CD4-positive, CD25-positive, alpha-beta regulatory T cell (primary cell): ENCODE data around the gene SLC26A5. TPM values are rescaled to one million over a fixed set of nuclear protein-coding genes. Genes with fewer than 3 reads are reported as not detected.

Experiments
- ATAC-seq, 2 donors: fragments of 150-1000 bp; cut with Tn5 transposase; one replicate each; pipeline ENCODE4 v1.10.0; 2021; ENCODE audit warnings: low read depth in 2 of 2, moderate number of reproducible peaks in 2 of 2, moderate library complexity in 1 of 2
- DNase-seq, 3 donors: peaks; one replicate each; pipeline versions ENCODE4 v3.0.0 to v3.0.0-alpha.2; 2012 to 2022; ENCODE audit warnings: mixed read lengths in 1 of 3
- H3K27ac ChIP-seq: one replicate; pipeline ENCODE4 v1.7.0; 2013; ENCODE audit warnings: mild to moderate bottlenecking, low read length; ENCODE audit not compliant: insufficient read depth, poor library complexity, severe bottlenecking
- H3K27me3 ChIP-seq: one replicate; pipeline ENCODE4 v1.7.0; 2013; ENCODE audit warnings: low read length; ENCODE audit not compliant: control insufficient read depth, insufficient read depth
- H3K36me3 ChIP-seq: one replicate; pipeline ENCODE4 v1.7.0; 2013; ENCODE audit warnings: mild to moderate bottlenecking, low read length, moderate library complexity; ENCODE audit not compliant: control insufficient read depth, insufficient read depth
- H3K4me1 ChIP-seq: 2 replicates; pipeline ENCODE4 v1.7.0; 2013; ENCODE audit warnings: mild to moderate bottlenecking, low read length; ENCODE audit not compliant: insufficient read depth, control insufficient read depth, poor library complexity, severe bottlenecking
- H3K4me3 ChIP-seq: one replicate; pipeline ENCODE4 v1.7.0; 2013; ENCODE audit warnings: low read depth, mild to moderate bottlenecking, low read length, moderate library complexity
- H3K9me3 ChIP-seq, 2 experiments: 1 replicate in 1 of 2; 2 replicates in 1 of 2; pipeline ENCODE4 v1.7.0; 2013; ENCODE audit warnings: low read length in 2 of 2, mild to moderate bottlenecking in 1 of 2, moderate library complexity in 1 of 2; ENCODE audit not compliant: control insufficient read depth in 2 of 2
- H3K27ac Mint-ChIP-seq, 3 donors: one replicate each; pipeline ENCODE4 v1.8.0; 2020 to 2022; ENCODE audit warnings: mild to moderate bottlenecking in 3 of 3, mixed read lengths in 3 of 3, moderate library complexity in 2 of 3
- H3K27me3 Mint-ChIP-seq: one replicate; pipeline ENCODE4 v1.8.0; 2022; ENCODE audit warnings: mild to moderate bottlenecking, mixed read lengths
- H3K36me3 Mint-ChIP-seq: one replicate; pipeline ENCODE4 v1.8.0; 2020; ENCODE audit warnings: mixed read lengths
- H3K4me1 Mint-ChIP-seq, 4 donors: one replicate each; pipeline ENCODE4 v1.8.0; 2020 to 2022; ENCODE audit warnings: mixed read lengths in 4 of 4, mild to moderate bottlenecking in 1 of 4
- H3K4me3 Mint-ChIP-seq, 4 donors: one replicate each; pipeline ENCODE4 v1.8.0; 2020 to 2022; ENCODE audit warnings: mild to moderate bottlenecking in 4 of 4, mixed read lengths in 4 of 4, moderate library complexity in 3 of 4
- H3K9me3 Mint-ChIP-seq, 7 donors: one replicate each; pipeline ENCODE4 v1.8.0; 2020 to 2022; ENCODE audit warnings: mixed read lengths in 7 of 7, mild to moderate bottlenecking in 3 of 7, moderate library complexity in 2 of 7
- polyA plus RNA-seq, 4 donors: library from polyadenylated mRNA; unstranded; fragments of 300-500 nt; fragmentation: Illumina TruSeq; gene quantifications; one replicate each; pipeline ENCODE4 v1.2.3, GENCODE V29; 2021
- total RNA-seq: library from RNA; stranded (reverse); gene quantifications from one replicate; pipeline ENCODE4 v1.2.3, GENCODE V29; 2022

Gene SLC26A5
- total and polyA plus RNA-seq, 5 donors from 2014 or later: 0.44 TPM; not detected in 4

DNA sequence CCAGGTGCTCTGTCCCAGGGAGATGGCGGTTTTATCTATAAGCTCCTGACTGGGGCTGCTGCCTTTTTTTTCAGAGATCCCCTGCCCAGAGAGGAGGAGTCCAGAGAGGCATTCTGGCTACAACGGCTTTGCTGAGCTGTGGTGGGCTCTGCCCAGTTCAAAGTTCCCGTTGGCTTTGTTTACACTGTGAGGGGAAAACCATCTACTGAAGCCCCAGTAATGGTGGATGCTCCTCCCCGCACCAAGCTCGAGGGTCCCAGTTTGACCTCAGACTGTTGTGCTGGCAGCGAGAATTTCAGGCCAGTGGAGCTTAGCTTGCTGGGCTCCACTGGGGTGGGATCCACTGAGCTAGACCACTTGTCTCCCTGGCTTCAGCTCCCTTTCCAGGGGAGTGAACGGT, 16.4 kb upstream of the SLC26A5 start:
- H3K27ac Mint-ChIP-seq: no peak overlapping the region
- H3K4me3 ChIP-seq: no peak overlapping the region
- peaks cover 2% of the 10 kb centered on the region for H3K27me3 ChIP-seq
- no peaks in the 10 kb centered on the region for H3K4me1 Mint-ChIP-seq
- ATAC-seq (no peak), DNase-seq (no peak)
- no peaks in the 10 kb centered on the region for H3K36me3 ChIP-seq
- H3K27ac ChIP-seq: no peak overlapping the region
- no peak overlapping the region for H3K4me3 Mint-ChIP-seq
- no peaks in the 10 kb centered on the region for H3K9me3 ChIP-seq
- peaks cover 0 to 3% (median 0%) of the 10 kb centered on the region in 7 donors for H3K9me3 Mint-ChIP-seq
- peaks cover 9% of the 10 kb centered on the region for H3K27me3 Mint-ChIP-seq
- no peaks in the 10 kb centered on the region for H3K4me1 ChIP-seq
- H3K36me3 Mint-ChIP-seq: no peaks in the 10 kb centered on the region

DNA sequence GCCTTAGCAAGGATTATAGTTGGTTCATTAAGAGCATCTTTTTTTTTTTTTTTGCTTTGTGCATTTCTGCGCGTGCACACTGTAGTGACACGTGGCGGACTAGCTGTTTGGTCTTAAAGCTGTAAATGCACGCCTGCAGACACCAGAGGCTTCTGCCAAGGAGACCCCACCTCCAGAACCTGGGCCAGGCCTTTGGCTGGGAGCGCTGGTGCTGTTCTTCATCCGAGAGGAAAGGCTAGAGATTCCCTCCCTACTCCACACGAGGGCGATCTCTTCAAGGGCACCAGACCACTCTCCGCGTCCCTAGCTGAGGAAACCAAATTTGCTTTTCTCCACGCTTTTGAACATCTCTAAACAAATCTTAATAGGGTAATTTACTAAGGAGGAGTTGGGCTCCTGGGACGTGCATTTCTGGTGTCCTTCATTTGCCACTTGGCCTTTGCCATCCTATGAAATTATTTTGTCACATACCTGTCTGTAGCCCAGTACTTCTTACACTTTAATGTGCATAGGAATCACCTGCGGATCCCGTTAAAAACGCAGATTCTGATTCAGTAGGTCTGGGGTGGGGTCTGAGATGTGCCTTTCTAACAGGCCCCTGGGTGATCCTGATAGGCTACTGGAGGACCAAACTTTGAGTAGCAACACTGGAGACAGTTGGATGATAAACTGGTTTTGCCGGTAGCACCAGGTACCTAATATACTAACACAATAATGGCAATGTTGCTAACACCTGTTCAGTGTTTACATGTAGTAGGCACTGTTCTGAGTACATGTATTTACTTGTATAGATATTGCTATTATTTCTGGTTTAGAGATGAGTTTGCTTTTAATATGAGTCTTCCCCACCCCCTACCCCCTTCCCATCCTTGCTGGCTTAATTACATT, 1.3 kb upstream of the SLC26A5 start:
- no peak overlapping the region for H3K27ac ChIP-seq
- H3K27me3 ChIP-seq: peaks cover 38% of the 10 kb centered on the region
- no peak overlapping the region for H3K4me3 ChIP-seq
- no peaks in the 10 kb centered on the region for H3K9me3 ChIP-seq
- H3K27me3 Mint-ChIP-seq: peaks cover 80% of the 10 kb centered on the region
- DNase-seq (peak in 2 of 3 donors; percentile 20 to 44), ATAC-seq (peak in 1 of 2 donors; percentile 25)
- H3K27ac Mint-ChIP-seq: no peak overlapping the region
- peaks cover 17% of the 10 kb centered on the region for H3K4me1 ChIP-seq
- peaks cover 0 to 28% (median 6%) of the 10 kb centered on the region in 4 donors for H3K4me1 Mint-ChIP-seq
- peak overlapping the region in 3 of 4 donors; percentile 18 to 33 (median 33) for H3K4me3 Mint-ChIP-seq
- peaks cover 0 to 16% (median 8%) of the 10 kb centered on the region in 7 donors for H3K9me3 Mint-ChIP-seq
- H3K36me3 ChIP-seq: no peaks in the 10 kb centered on the region
- H3K36me3 Mint-ChIP-seq: no peaks in the 10 kb centered on the region

DNA sequence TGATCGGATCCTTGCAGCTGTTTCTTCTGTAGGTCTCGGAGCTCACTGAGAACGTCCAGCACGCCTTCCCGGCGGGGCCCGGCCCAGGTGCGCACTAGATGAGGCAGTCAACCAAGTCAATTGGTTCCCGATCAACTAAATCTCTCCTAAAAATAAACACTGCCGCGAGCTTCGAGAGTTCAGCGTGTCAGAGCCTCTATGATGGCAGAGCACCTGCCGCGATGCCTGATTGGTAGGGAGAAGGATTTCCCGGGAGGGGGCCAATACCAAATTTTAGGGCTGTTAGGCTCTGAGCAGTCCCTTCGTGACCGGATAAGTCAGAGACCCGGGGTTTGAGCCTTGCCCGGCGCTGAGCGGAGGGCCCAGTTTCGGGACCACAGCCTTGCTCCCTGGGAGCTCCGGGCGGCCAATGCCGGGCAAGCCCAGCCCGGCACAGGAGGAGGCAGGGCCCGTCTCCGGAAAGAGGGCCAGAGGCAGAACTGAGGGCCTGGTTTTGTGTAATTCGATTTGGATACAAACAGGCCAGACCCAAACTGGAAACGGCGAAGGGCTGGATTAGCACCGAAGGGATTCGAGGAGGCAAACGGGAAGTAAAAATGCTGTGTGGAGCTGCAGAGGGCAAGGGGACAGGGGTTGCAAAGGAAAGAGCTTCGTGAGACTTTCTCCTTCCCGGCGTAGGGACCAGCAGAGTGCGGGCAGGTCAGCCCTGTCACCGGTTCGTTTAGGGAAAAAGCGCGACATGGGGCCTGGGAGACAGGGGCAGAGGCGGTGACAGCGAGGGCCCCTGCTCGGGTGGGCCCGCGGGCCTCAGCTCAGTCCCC, 569 bp downstream of the SLC26A5 start:
- ATAC-seq (no peak), DNase-seq (no peak)
- H3K4me1 Mint-ChIP-seq: peaks cover 0 to 28% (median 6%) of the 10 kb centered on the region in 4 donors
- H3K4me3 Mint-ChIP-seq: peak overlapping the region; percentile 24 to 70 (median 48)
- Histone ChIP-seq H3K36me3 (no peaks in the 10 kb centered on the region), H3K9me3 (no peaks in the 10 kb centered on the region), H3K27me3 (peaks cover 42% of the 10 kb centered on the region), H3K4me3 (no peak overlapping the region), H3K4me1 (peaks cover 17% of the 10 kb centered on the region), H3K27ac (no peak overlapping the region)
- peaks cover 0 to 7% (median under 1%) of the 10 kb centered on the region in 7 donors for H3K9me3 Mint-ChIP-seq
- no peaks in the 10 kb centered on the region for H3K36me3 Mint-ChIP-seq
- peaks cover 66% of the 10 kb centered on the region for H3K27me3 Mint-ChIP-seq
- no peak overlapping the region for H3K27ac Mint-ChIP-seq

DNA sequence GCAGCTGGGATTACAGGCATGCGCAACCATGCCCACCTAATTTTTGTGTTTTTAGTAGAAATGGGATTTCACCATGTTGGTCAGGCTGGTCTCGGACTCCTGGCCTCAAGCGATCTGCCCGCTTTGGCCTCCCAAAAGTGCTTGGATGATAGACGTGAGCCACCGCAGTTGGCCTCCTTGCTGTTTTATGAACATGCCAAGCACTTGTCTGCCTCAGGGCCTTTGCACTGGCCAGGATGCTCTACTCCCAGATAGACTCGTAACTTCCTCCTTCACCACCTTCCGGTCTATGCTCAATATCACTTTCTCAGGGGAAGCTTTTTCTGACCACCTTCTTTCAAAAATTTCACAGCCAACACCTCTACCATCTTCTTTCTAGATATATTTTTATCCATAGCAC, 6.3 kb downstream of the SLC26A5 start:
- H3K4me3 Mint-ChIP-seq: no peak overlapping the region
- H3K36me3 Mint-ChIP-seq: no peaks in the 10 kb centered on the region
- peaks cover 28% of the 10 kb centered on the region for H3K27me3 ChIP-seq
- no peak overlapping the region for H3K27ac ChIP-seq
- no peak for ATAC-seq
- H3K36me3 ChIP-seq: no peaks in the 10 kb centered on the region
- H3K9me3 ChIP-seq: no peaks in the 10 kb centered on the region
- no peaks in the 10 kb centered on the region for H3K4me1 Mint-ChIP-seq
- peaks cover 38% of the 10 kb centered on the region for H3K27me3 Mint-ChIP-seq
- peaks cover 0 to 4% (median 0%) of the 10 kb centered on the region in 7 donors for H3K9me3 Mint-ChIP-seq
- no peak overlapping the region for H3K27ac Mint-ChIP-seq
- no peak overlapping the region for H3K4me3 ChIP-seq
- H3K4me1 ChIP-seq: no peaks in the 10 kb centered on the region
- no peak for DNase-seq

DNA sequence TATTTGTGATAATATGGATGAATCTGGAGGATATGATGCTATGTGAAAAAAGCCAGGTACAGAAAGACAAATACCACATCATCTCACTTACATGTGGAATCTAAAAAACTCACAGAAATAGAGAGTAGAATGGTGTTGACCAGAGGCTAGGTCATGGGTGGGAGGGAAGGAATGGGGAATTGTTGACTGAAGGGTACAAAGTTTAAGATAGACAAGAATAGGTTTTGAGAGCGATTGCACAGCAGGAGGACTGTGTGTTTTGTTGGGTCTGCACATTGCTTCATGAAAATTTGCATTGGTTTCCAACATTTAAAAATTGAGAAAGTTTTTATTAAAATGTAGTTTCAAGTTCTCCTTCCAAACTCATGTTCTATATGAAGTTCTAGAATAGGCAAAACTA, 8.4 kb downstream of the SLC26A5 start:
- H3K4me1 Mint-ChIP-seq: no peaks in the 10 kb centered on the region
- no peak overlapping the region for H3K27ac Mint-ChIP-seq
- H3K4me1 ChIP-seq: no peaks in the 10 kb centered on the region
- H3K27me3 ChIP-seq: peaks cover 13% of the 10 kb centered on the region
- no peaks in the 10 kb centered on the region for H3K36me3 Mint-ChIP-seq
- DNase-seq (no peak), ATAC-seq (no peak)
- no peak overlapping the region for H3K4me3 ChIP-seq
- H3K27ac ChIP-seq: no peak overlapping the region
- no peak overlapping the region for H3K4me3 Mint-ChIP-seq
- peaks cover 0 to 6% (median 0%) of the 10 kb centered on the region in 7 donors for H3K9me3 Mint-ChIP-seq
- H3K9me3 ChIP-seq: no peaks in the 10 kb centered on the region
- no peaks in the 10 kb centered on the region for H3K36me3 ChIP-seq
- H3K27me3 Mint-ChIP-seq: peaks cover 21% of the 10 kb centered on the region

DNA sequence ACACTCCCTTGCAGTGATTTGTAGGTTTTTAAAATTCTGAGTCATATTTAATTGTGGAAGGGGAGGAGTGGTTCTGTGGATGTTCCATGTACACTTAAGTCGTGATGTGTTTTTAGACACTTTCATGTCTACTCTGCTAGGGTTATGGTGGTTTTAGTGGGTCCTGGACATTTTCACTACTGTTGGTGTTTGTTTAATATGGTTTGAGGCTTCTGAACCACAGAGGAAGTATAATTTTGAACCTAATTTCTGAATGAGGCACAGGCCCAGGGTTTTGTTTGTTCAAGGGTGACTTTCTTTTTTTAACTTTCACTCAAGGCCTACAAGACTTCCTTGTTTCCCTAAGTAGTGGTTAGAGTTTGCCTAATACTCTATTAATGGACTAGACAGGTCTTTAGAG, 13.3 kb downstream of the SLC26A5 start:
- no peaks in the 10 kb centered on the region for H3K4me1 Mint-ChIP-seq
- H3K36me3 Mint-ChIP-seq: no peaks in the 10 kb centered on the region
- no peaks in the 10 kb centered on the region for H3K4me1 ChIP-seq
- H3K27ac Mint-ChIP-seq: no peak overlapping the region
- H3K27ac ChIP-seq: no peak overlapping the region
- H3K9me3 Mint-ChIP-seq: peaks cover 0 to 6% (median 0%) of the 10 kb centered on the region in 7 donors
- ATAC-seq (no peak), DNase-seq (no peak)
- no peaks in the 10 kb centered on the region for H3K9me3 ChIP-seq
- no peaks in the 10 kb centered on the region for H3K36me3 ChIP-seq
- H3K4me3 ChIP-seq: no peak overlapping the region
- peaks cover 5% of the 10 kb centered on the region for H3K27me3 ChIP-seq
- peaks cover 23% of the 10 kb centered on the region for H3K27me3 Mint-ChIP-seq
- H3K4me3 Mint-ChIP-seq: no peak overlapping the region

DNA sequence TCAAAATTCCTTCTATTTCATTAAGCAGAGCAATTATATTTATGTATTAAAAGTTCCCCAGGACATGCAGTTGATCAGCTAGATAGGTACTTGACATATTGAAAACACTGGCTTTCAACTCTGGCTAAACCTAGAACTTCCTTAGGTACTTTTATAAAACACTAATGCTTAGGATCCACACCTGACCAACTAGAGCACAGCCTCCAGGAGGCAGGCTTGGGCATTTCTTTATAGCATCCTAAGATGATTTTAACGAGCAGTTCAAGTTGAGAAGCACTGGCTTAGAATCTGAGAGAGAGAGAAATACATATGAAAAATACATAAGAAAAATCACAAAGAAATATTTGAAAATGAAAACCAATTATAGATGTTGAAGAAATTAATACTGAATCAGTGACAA, 20.8 kb downstream of the SLC26A5 start:
- DNase-seq (no peak), ATAC-seq (no peak)
- Mint-ChIP-seq H3K27me3 (peaks cover 31% of the 10 kb centered on the region), H3K9me3 (peaks cover 0 to 3% (median 0%) of the 10 kb centered on the region in 7 donors), H3K27ac (no peak overlapping the region), H3K36me3 (no peaks in the 10 kb centered on the region), H3K4me1 (no peaks in the 10 kb centered on the region), H3K4me3 (no peak overlapping the region)
- no peak overlapping the region for H3K4me3 ChIP-seq
- H3K4me1 ChIP-seq: no peaks in the 10 kb centered on the region
- peaks cover 9% of the 10 kb centered on the region for H3K27me3 ChIP-seq
- no peaks in the 10 kb centered on the region for H3K36me3 ChIP-seq
- H3K9me3 ChIP-seq: no peaks in the 10 kb centered on the region
- no peak overlapping the region for H3K27ac ChIP-seq
